Activated B cell treated with CpG ODN at 0.5 μM for 24 hours (primary cell): ENCODE measurements around the gene ACVR2A. TPM values are rescaled to one million over a fixed set of nuclear protein-coding genes. Genes with fewer than 3 reads are reported as not detected.

Experiments
- ATAC-seq: fragments of 200-7000 bp; cut with Tn5 transposase; one replicate; pipeline ENCODE4 v1.10.0; 2021; ENCODE audit warnings: low read depth, mild to moderate bottlenecking, moderate library complexity
- CTCF ChIA-PET: fragments of 350-600 bp; sonication (Branson Sonifier 250); formaldehyde crosslinking; loops from one replicate; lab custom pipeline; 2021; ENCODE audit warnings: antibody characterized with exemption; lab: Charles Lee
- POLR2A ChIA-PET: fragments of 350-600 bp; sonication (Branson Sonifier 250); formaldehyde crosslinking; loops from one replicate; lab custom pipeline; 2021; ENCODE audit warnings: antibody characterized with exemption; lab: Charles Lee
- DNase-seq: peaks from one replicate; pipeline ENCODE4 v3.0.0; 2022
- H3K27ac Mint-ChIP-seq: one replicate; pipeline ENCODE4 v1.8.0; 2020; ENCODE audit warnings: mixed read lengths
- H3K27me3 Mint-ChIP-seq: one replicate; pipeline ENCODE4 v1.8.0; 2021; ENCODE audit warnings: mixed read lengths
- H3K36me3 Mint-ChIP-seq: one replicate; pipeline ENCODE4 v1.8.0; 2021; ENCODE audit warnings: low read depth, mixed read lengths
- H3K4me1 Mint-ChIP-seq: one replicate; pipeline ENCODE4 v1.8.0; 2021; ENCODE audit warnings: mixed read lengths
- H3K4me3 Mint-ChIP-seq: one replicate; pipeline ENCODE4 v1.8.0; 2020; ENCODE audit warnings: mild to moderate bottlenecking, mixed read lengths
- H3K9me3 Mint-ChIP-seq: one replicate; pipeline ENCODE4 v1.8.0; 2020; ENCODE audit warnings: mixed read lengths
- CTCF ChIP-seq: fragments of 200-600 bp; IDR thresholded peaks from one replicate; pipeline ENCODE4 v1.8.0; 2022; ENCODE audit warnings: antibody characterized with exemption, mild to moderate bottlenecking
- intact Hi-C: fragments of 100-400 bp; cut with micrococcal nuclease; formaldehyde crosslinking; loops from one replicate; pipeline ENCODE4 v1.15.1; 2024
- total RNA-seq: library from RNA; stranded (reverse); gene quantifications from 2 replicates; pipeline ENCODE4 v1.2.3, GENCODE V29; 2022

ACVR2A gene
- total RNA-seq, 1 donor from 2014 or later = 2.8 TPM

- TF ChIP-seq CTCF = no peak
- intact Hi-C loops = no loop called here
- Mint-ChIP-seq H3K4me3 (no peak overlapping the region), H3K36me3 (no peaks in the 10 kb centered on the region), H3K27ac (no peak overlapping the region), H3K27me3 (no peaks in the 10 kb centered on the region), H3K9me3 (no peaks in the 10 kb centered on the region), H3K4me1 (peaks cover 2% of the 10 kb centered on the region)
- POLR2A ChIA-PET = no interaction called here
- ATAC-seq = no peak
- CTCF ChIA-PET = interaction anchor here (0.7 kb wide), 1 partner anchor 194 kb away, joined by 4 read pairs; no protein-coding TSS in a partner anchor
- DNase-seq = no peak
These were observed 43.9 kb downstream of the ACVR2A start for GRCh38 chr2:147888680-147889079.

GRCh38 chr2:147904051-147904450 lies 59.2 kb downstream of the ACVR2A start:
- POLR2A ChIA-PET = no interaction called here
- intact Hi-C loops = no loop called here
- no peak overlapping the region for H3K4me3 Mint-ChIP-seq

GRCh38 chr2:147909178-147909577 lies 64.3 kb downstream of the ACVR2A start:
- Mint-ChIP-seq H3K27ac (no peak overlapping the region), H3K4me3 (no peak overlapping the region), H3K9me3 (no peaks in the 10 kb centered on the region), H3K27me3 (no peaks in the 10 kb centered on the region), H3K4me1 (no peaks in the 10 kb centered on the region), H3K36me3 (no peaks in the 10 kb centered on the region)
- intact Hi-C loops = no loop called here
- ChIA-PET CTCF (interaction anchor here (0.8 to 5.0 kb wide), 7 partner anchors 8 to 1176 kb away, joined by 3 to 120 read pairs (median 5); no protein-coding TSS in a partner anchor), POLR2A (no interaction called here)
- TF ChIP-seq CTCF = no peak
- DNase-seq (no peak), ATAC-seq (no peak)

More at GRCh38 chr2:147904051-147904450, 59.2 kb downstream of the ACVR2A start:
- Mint-ChIP-seq H3K36me3 (peaks cover 3% of the 10 kb centered on the region), H3K27me3 (no peaks in the 10 kb centered on the region), H3K4me1 (no peaks in the 10 kb centered on the region), H3K9me3 (no peaks in the 10 kb centered on the region), H3K27ac (no peak overlapping the region)
- TF ChIP-seq CTCF = no peak
- no peak for ATAC-seq
- DNase-seq = no peak
- CTCF ChIA-PET = interaction anchor here (0.9 to 1.0 kb wide), 2 partner anchors 821 to 823 kb away, joined by 4 read pairs; no protein-coding TSS in a partner anchor

- Mint-ChIP-seq H3K36me3 (no peaks in the 10 kb centered on the region), H3K4me1 (no peaks in the 10 kb centered on the region), H3K27ac (no peak overlapping the region), H3K4me3 (no peak overlapping the region), H3K27me3 (no peaks in the 10 kb centered on the region), H3K9me3 (no peaks in the 10 kb centered on the region)
- ATAC-seq (no peak), DNase-seq (no peak)
- POLR2A ChIA-PET = no interaction called here
- intact Hi-C loops = loop anchor here (1.0 to 5.0 kb wide), 5 partner anchors 622 to 1177 kb away; no protein-coding TSS in a partner anchor
- TF ChIP-seq CTCF = peak; percentile 51
- CTCF ChIA-PET = interaction anchor here (0.7 to 5.0 kb wide), 10 partner anchors 10 to 1388 kb away, joined by 3 to 120 read pairs (median 6); no protein-coding TSS in a partner anchor
These were observed 66.2 kb downstream of the ACVR2A start for GRCh38 chr2:147910990-147911473.

- no peaks in the 10 kb centered on the region for H3K4me1 Mint-ChIP-seq
- intact Hi-C loops = loop anchor here (5.0 kb wide), 1 partner anchor 987 kb away; no protein-coding TSS in a partner anchor
- TF ChIP-seq CTCF = no peak
- no peak overlapping the region for H3K4me3 Mint-ChIP-seq
- ATAC-seq = no peak
- no peak for DNase-seq
- no peaks in the 10 kb centered on the region for H3K9me3 Mint-ChIP-seq
- no peak overlapping the region for H3K27ac Mint-ChIP-seq
- ChIA-PET CTCF (interaction anchor here (5.0 kb wide), 1 partner anchor 831 kb away, joined by 120 read pairs; no protein-coding TSS in a partner anchor), POLR2A (no interaction called here)
- H3K36me3 Mint-ChIP-seq = no peaks in the 10 kb centered on the region
- no peaks in the 10 kb centered on the region for H3K27me3 Mint-ChIP-seq
These were observed 69.1 kb downstream of the ACVR2A start for GRCh38 chr2:147913701-147914480.
